ENCODE measurements around the gene PRDM7. TPM values are rescaled to one million over a fixed set of nuclear protein-coding genes. Genes with fewer than 3 reads are reported as not detected.
A peak's percentile ranks its signal among the peaks of the same experiment; 100 is the strongest.
"Not testable (repeated sequence)": the region's sequence is repeated elsewhere in the genome, so short reads cannot be mapped to it uniquely, and the experiment has no call there.

Gene PRDM7
- total and polyA plus RNA-seq, 9 of the 15 experiments (the other 6 are each of a cell fraction or from before 2014, with no cell fraction given): not detected

- TF ChIP-seq STAT5A (IDR thresholded peaks at IDR 0.05; ENCODE audit: borderline replicate concordance, low read length): no peak
- TF ChIP-seq ZNF280B (CRISPR knock-in tag; IDR thresholded peaks at IDR 0.05): no peak
- peak; percentile 88 for TF ChIP-seq JUND (IDR thresholded peaks at IDR 0.05; ENCODE audit: borderline replicate concordance, low read depth, low read length)
- peak; percentile 77; the same call in 2 of the 3 replicates for TF ChIP-seq JUND (tag; IDR thresholded peaks at IDR 0.05; ENCODE audit: borderline replicate concordance, low read depth, low read length)
- peak; percentile 53; the same call in 1 of the 2 replicates for TF ChIP-seq VEZF1 (CRISPR knock-in tag; IDR thresholded peaks at IDR 0.05)
- peak; percentile 42; the same call in 1 of the 2 replicates for TF ChIP-seq ESRRA (IDR thresholded peaks at IDR 0.05; ENCODE audit: borderline replicate concordance, low read depth)
- TF ChIP-seq ARID1B (IDR thresholded peaks at IDR 0.05): peak; percentile 68
- TF ChIP-seq NONO (IDR thresholded peaks at IDR 0.05; ENCODE audit: low read depth in 2 of 2, low read length in 1 of 2): no peak
- TF ChIP-seq ZBTB34 (CRISPR knock-in tag; IDR thresholded peaks at IDR 0.05): no peak
- peak; percentile 97 for TF ChIP-seq FOSL1 (tag; conservative IDR thresholded peaks at IDR 0.05)
Measured at GRCh38 chr16:90057738-90058173, 19.4 kb downstream of the PRDM7 start (continued).

GRCh38 chr16:90056521-90056920 lies 20.6 kb downstream of the PRDM7 start:
- DNase-seq (ENCODE audit: extremely low read depth in 1 of 4, low spot score in 3 of 4); FAIRE-seq; H3K27me3 ChIP-seq (ENCODE audit: control insufficient read depth in 2 of 2, insufficient read depth in 2 of 2, low read length in 2 of 2); H3K27ac ChIP-seq (ENCODE audit: extremely low read depth, low read depth, low read length); intact Hi-C loops (cut with micrococcal nuclease); in situ Hi-C loops (cut with MboI); H3K9me1 ChIP-seq (ENCODE audit: control insufficient read depth, insufficient read depth, low read length); H3K9me3 ChIP-seq (replicated peaks; ENCODE audit: control insufficient read depth, insufficient read depth, low read depth, low read length); H4K20me1 ChIP-seq (replicated peaks; ENCODE audit: control insufficient read depth, insufficient read depth, low read length); H2AFZ ChIP-seq (ENCODE audit: low read depth, low read length); POLR2A ChIA-PET; H3K4me3 ChIP-seq; H3K4me2 ChIP-seq (ENCODE audit: insufficient read depth, low read length); H3K9ac ChIP-seq (ENCODE audit: insufficient read depth in 1 of 2, low read depth in 2 of 2, low read length in 2 of 2); H3K79me2 ChIP-seq (ENCODE audit: control insufficient read depth, insufficient read depth, low read length); BruUV-seq (replicated peaks); ATAC-seq; H3K36me3 ChIP-seq (ENCODE audit: control insufficient read depth, insufficient read depth, low read length); CTCF ChIA-PET (ENCODE audit: low intra/inter-chr PET ratio): not testable (repeated sequence)
- peaks cover 6 to 15% of the 10 kb centered on the region in 2 experiments; a peak in 4 of 5 replicates for H3K4me1 ChIP-seq (replicated peaks in 1 of 2; ENCODE audit: control insufficient read depth in 2 of 2, insufficient read depth in 2 of 2, low read length in 2 of 2)
- 60% methylated on average over 14 of the region's 15 CpGs for WGBS (ENCODE audit: insufficient coverage, low coverage, missing lambda C conversion rate)

All from K562 (cell line).